GM12878 (cell line): ENCODE results near the gene DPH7. TPM values are rescaled to one million over a fixed set of nuclear protein-coding genes. Genes with fewer than 3 reads are reported as not detected.

Experiments
- ATAC-seq: fragments of 200-7000 bp; cut with Tn5 transposase; 3 replicates; pipeline ENCODE4 v1.9.1; 2020; ENCODE audit warnings: mild to moderate bottlenecking, moderate library complexity
- Bru-seq: library from RNA; stranded (reverse); fragments of 400-500 nt; gene quantifications from one replicate; lab custom pipeline; 2021; lab: Mats Ljungman, UMichigan
- BruChase-seq, 2 experiments: library from RNA; stranded (reverse); fragments of 400-500 nt; gene quantifications; one replicate each; lab custom pipeline; 2021; lab: Mats Ljungman, UMichigan
- BruUV-seq: library from RNA; stranded (reverse); fragments of 400-500 nt; replicated peaks from 2 replicates; lab custom pipeline; 2021; lab: Mats Ljungman, UMichigan
- CTCF ChIA-PET: fragments of 300-600 bp; sonication (Branson Sonifier 250); formaldehyde crosslinking; extraction: SDS; loops from one replicate; lab custom pipeline; 2021; ENCODE audit warnings: inconsistent platforms; lab: Yijun Ruan, JAX
- POLR2A ChIA-PET: fragments of 350-600 bp; formaldehyde crosslinking; extraction: SDS; loops from one replicate; lab custom pipeline; 2021; ENCODE audit warnings: inconsistent platforms; lab: Charles Lee
- RAD21 ChIA-PET: fragments of 300-600 bp; sonication (Branson Sonifier 250); formaldehyde crosslinking; loops from one replicate; lab custom pipeline; 2023; ENCODE audit warnings: antibody characterized with exemption; ENCODE audit not compliant: unreplicated experiment; lab: Charles Lee
- SMC1A ChIA-PET: fragments of 300-600 bp; sonication (Branson Sonifier 250); formaldehyde crosslinking; loops from one replicate; lab custom pipeline; 2023; ENCODE audit not compliant: unreplicated experiment, uncharacterized antibody; lab: Charles Lee
- DNase-seq: peaks from one replicate; pipeline ENCODE4 v3.0.0-alpha.2; 2011; ENCODE audit warnings: low read depth, low spot score
- FAIRE-seq: peaks from 3 replicates; lab custom pipeline; 2011; peaks lifted over from hg19 to GRCh38; lab: Jason Lieb, UNC
- H2AFZ ChIP-seq: 2 replicates; pipeline ENCODE4 v1.6.0; 2011; ENCODE audit warnings: low read depth, low read length, control low read depth; ENCODE audit not compliant: control insufficient read depth
- H3K27ac ChIP-seq: 2 replicates; pipeline ENCODE4 v1.5.1; 2011; ENCODE audit warnings: control low read depth; ENCODE audit not compliant: control insufficient read depth, insufficient read depth
- H3K27me3 ChIP-seq, 2 experiments: replicated peaks in 1 of 2; 2 replicates each; pipeline versions ENCODE4 v1.6.0 to v1.6.1; 2011; ENCODE audit warnings: low read length in 1 of 2; ENCODE audit not compliant: control insufficient read depth in 2 of 2, insufficient read depth in 2 of 2
- H3K36me3 ChIP-seq, 2 experiments: 2 replicates each; pipeline ENCODE4 v1.5.1; 2011; ENCODE audit warnings: low read length in 1 of 2; ENCODE audit not compliant: control insufficient read depth in 2 of 2, insufficient read depth in 2 of 2
- H3K4me1 ChIP-seq: 2 replicates; pipeline ENCODE4 v1.6.1; 2011; ENCODE audit warnings: mild to moderate bottlenecking, low read length, moderate library complexity, mixed read lengths; ENCODE audit not compliant: control insufficient read depth, insufficient read depth
- H3K4me2 ChIP-seq: 2 replicates; pipeline ENCODE4 v1.6.0; 2011; ENCODE audit warnings: control low read depth; ENCODE audit not compliant: control insufficient read depth, insufficient read depth
- H3K4me3 ChIP-seq: fragments of 200-600 bp; sonication (generic); 2 replicates; pipeline ENCODE4 v1.5.1; 2016
- H3K79me2 ChIP-seq: 2 replicates; pipeline ENCODE4 v1.6.0; 2011; ENCODE audit warnings: low read length; ENCODE audit not compliant: control insufficient read depth, insufficient read depth
- H3K9ac ChIP-seq: 2 replicates; pipeline ENCODE4 v1.8.0; 2011; ENCODE audit warnings: low read length, control low read depth, mixed read lengths; ENCODE audit not compliant: control insufficient read depth, insufficient read depth
- H3K9me3 ChIP-seq: replicated peaks from 3 replicates; pipeline ENCODE4 v1.5.1; 2011; ENCODE audit warnings: mild to moderate bottlenecking, low read length; ENCODE audit not compliant: control insufficient read depth, insufficient read depth
- H4K20me1 ChIP-seq: 2 replicates; pipeline ENCODE4 v1.6.0; 2011; ENCODE audit not compliant: control insufficient read depth, insufficient read depth
- BACH1 ChIP-seq: fragments of 450-650 bp; IDR thresholded peaks from 2 replicates; pipeline ENCODE4 v1.6.1; 2017; ENCODE audit warnings: mild to moderate bottlenecking, borderline replicate concordance
- BCL11A ChIP-seq: IDR thresholded peaks from 2 replicates; pipeline ENCODE4 v1.6.1; 2011; ENCODE audit warnings: low read depth, low read length
- CBX3 ChIP-seq: fragments of 200-600 bp; sonication (generic); IDR thresholded peaks from 2 replicates; pipeline ENCODE4 v1.6.1; 2016; ENCODE audit warnings: low read depth, borderline replicate concordance
- EP300 ChIP-seq, 2 experiments: fragments of 150-350 bp in 1 of 2; IDR thresholded peaks; 2 replicates each; pipeline ENCODE4 v1.6.1; 2011 to 2012; ENCODE audit warnings: low read depth in 2 of 2, low read length in 2 of 2, borderline replicate concordance in 1 of 2, improper control_type of control experiment in 1 of 2, inconsistent platforms in 1 of 2; ENCODE audit not compliant: control insufficient read depth in 1 of 2
- ESRRA ChIP-seq: IDR thresholded peaks from 2 replicates; pipeline ENCODE4 v1.6.1; 2012; ENCODE audit warnings: mild to moderate bottlenecking, low read length, improper control_type of control experiment
- ETV6 ChIP-seq, 2 experiments: fragments of 450-650 bp in 1 of 2; IDR thresholded peaks in 1 of 2; conservative IDR thresholded peaks in 1 of 2; 2 replicates each; pipeline ENCODE4 v1.6.1; 2014; ENCODE audit warnings: antibody characterized with exemption in 1 of 2, borderline replicate concordance in 1 of 2, low read depth in 1 of 2, mild to moderate bottlenecking in 1 of 2, moderate library complexity in 1 of 2
- EZH2 ChIP-seq: IDR thresholded peaks from 2 replicates; pipeline ENCODE4 v1.6.1; 2012; ENCODE audit warnings: low read depth, mild to moderate bottlenecking, control low read depth, inconsistent platforms, low read length, borderline replicate concordance; ENCODE audit not compliant: control insufficient read depth
- MXI1 ChIP-seq: fragments of 150-350 bp; IDR thresholded peaks from 2 replicates; pipeline ENCODE4 v1.6.1; 2011; ENCODE audit warnings: low read depth, mild to moderate bottlenecking, inconsistent platforms, low read length, improper control_type of control experiment
- MYC ChIP-seq: IDR thresholded peaks from 2 replicates; pipeline ENCODE4 v1.6.1; 2011; ENCODE audit warnings: mild to moderate bottlenecking, low read length, moderate library complexity, inconsistent platforms; ENCODE audit not compliant: insufficient read depth, insufficient replicate concordance, insufficient read length, severe bottlenecking
- NR2C2 ChIP-seq: IDR thresholded peaks from 2 replicates; pipeline ENCODE4 v1.6.1; 2011; ENCODE audit warnings: borderline replicate concordance, low read depth; ENCODE audit not compliant: control insufficient read depth, insufficient read length
- NRF1 ChIP-seq: conservative IDR thresholded peaks from 2 replicates; pipeline ENCODE4 v1.6.1; 2011; ENCODE audit warnings: mild to moderate bottlenecking, low read depth, low read length, improper control_type of control experiment
- POLR2AphosphoS5 ChIP-seq: IDR thresholded peaks from 2 replicates; pipeline ENCODE4 v1.6.1; 2011; ENCODE audit warnings: mild to moderate bottlenecking, low read length, inconsistent platforms
- RAD51 ChIP-seq: fragments of 450-650 bp; IDR thresholded peaks from 2 replicates; pipeline ENCODE4 v1.6.1; 2016; ENCODE audit warnings: moderate library complexity, mild to moderate bottlenecking, inconsistent platforms
- RFX5 ChIP-seq: IDR thresholded peaks from 2 replicates; pipeline ENCODE4 v1.6.1; 2011; ENCODE audit warnings: low read depth, low read length, improper control_type of control experiment
- SIN3A ChIP-seq: IDR thresholded peaks from 2 replicates; pipeline ENCODE4 v1.6.1; 2012; ENCODE audit warnings: low read depth, low read length, improper control_type of control experiment
- SMAD1 ChIP-seq: fragments of 450-650 bp; IDR thresholded peaks from 2 replicates; pipeline ENCODE4 v1.6.1; 2018; ENCODE audit warnings: mild to moderate bottlenecking, low read depth; ENCODE audit not compliant: partially characterized antibody
- WGBS: methylation state at CpG from one replicate; pipeline ENCODE4 v1.1.6; 2016; ENCODE audit warnings: low lambda C conversion rate; ENCODE audit not compliant: insufficient replicate concordance, insufficient coverage; ENCODE audit errors: missing lambda C conversion rate; 5-methylcytosine and 5-hydroxymethylcytosine counted together
- in situ Hi-C: fragments of 300-500 bp; cut with MboI; formaldehyde crosslinking; loops from 9 replicates; pipeline ENCODE4 v1.14.3; 2018; ENCODE audit warnings: mixed read lengths
- intact Hi-C: fragments of 100-400 bp; cut with micrococcal nuclease; formaldehyde crosslinking; loops from one replicate; pipeline ENCODE4 v1.14.2; 2022; ENCODE audit not compliant: unreplicated experiment
- long read RNA-seq, 2 experiments: library from polyadenylated mRNA; unstranded; transcript quantifications; one replicate each; pipeline ENCODE4 v2.0.0, GENCODE V29; 2019 to 2020
- polyA minus RNA-seq, 3 experiments: library from RNA; depleted of rRNA, polyadenylated mRNA; stranded (reverse); fragments of >200 nt; gene quantifications; 2 replicates each; pipeline ENCODE4 v1.2.3, GENCODE V29; 2011
- polyA plus RNA-seq, 11 experiments: library from polyadenylated mRNA; depleted of rRNA in 4 of 11; unstranded in 6 of 11; stranded (reverse) in 5 of 11; fragments of >200 nt; fragmentation: Nextera tagmentation in 4 of 11; fragmentation: Illumina TruSeq in 1 of 11; extraction: Ambion mirVana in 4 of 11; extraction: Trizol in 1 of 11; gene quantifications; 1 replicate in 1 of 11; 2 replicates in 10 of 11; pipeline versions ENCODE4 v1.2.1 to v1.2.3, GENCODE V29; 2011 to 2016; ENCODE audit warnings: inconsistent platforms in 2 of 11, missing spikeins in 2 of 11, low read depth in 1 of 11
- total RNA-seq, 4 experiments: library from RNA; depleted of rRNA in 3 of 4; stranded (reverse); fragments of >200 nt in 3 of 4; fragmentation: Illumina TruSeq in 1 of 4; extraction: Trizol in 1 of 4; gene quantifications; 2 replicates each; pipeline versions ENCODE4 v1.2.1 to v1.2.3, GENCODE V29; 2013 to 2021
- TF ChIP-seq, protein P1 (sequence below): IDR thresholded peaks from 2 replicates; pipeline ENCODE4 v1.6.1; 2012; ENCODE audit warnings: low read depth, low read length, improper control_type of control experiment

DPH7 gene
- total RNA-seq (2013; cell fraction: nucleolus; rRNA removed) = 59.6 and 64.6 TPM in 2 replicates
- total RNA-seq (2014; rRNA removed) (27.6 and 29.5 TPM in 2 replicates), total RNA-seq (2014; rRNA removed; fragmentation: Illumina TruSeq; extraction: Trizol) (17.6 and 18.4 TPM in 2 replicates), total RNA-seq (2021) (30.0 and 33.8 TPM in 2 replicates), polyA plus RNA-seq (2011; rRNA removed) (19.8 and 26.7 TPM in 2 replicates), polyA plus RNA-seq (2014; fragmentation: Illumina TruSeq; extraction: Trizol) (16.3 and 24.2 TPM in 2 replicates), polyA plus RNA-seq (2014; fragmentation: Nextera tagmentation; extraction: Ambion mirVana) (10 to 100 TPM in 1 of 2 experiments, 1 to 10 TPM in 1; 8.7 to 11.8 TPM), polyA plus RNA-seq (2014; rRNA removed) (36.9 and 41.8 TPM in 2 replicates), polyA plus RNA-seq (2016; fragmentation: Nextera tagmentation; extraction: Ambion mirVana) (10 to 100 TPM; 36.3 to 40.0 TPM), polyA minus RNA-seq (2011; rRNA and poly(A)+ RNA removed) (14.3 and 16.7 TPM in 2 replicates), Bru-seq, nascent RNA (percentile 68 among the genes with signal in this experiment), BruChase-seq, experiment 1, labeled RNA remaining after a 6-hour chase (percentile 81 among the genes with signal in this experiment), BruChase-seq, experiment 2, labeled RNA remaining after a 2-hour chase (percentile 83 among the genes with signal in this experiment)
- polyA plus RNA-seq (2011; ENCODE audit: low read depth) = 26.0 TPM
- 26.5 and 36.1 TPM in 2 replicates for polyA plus RNA-seq (2011; cell fraction: cytosol; rRNA removed)
- polyA plus RNA-seq (2011; cell fraction: nucleus; rRNA removed) = 134 and 147 TPM in 2 replicates
- polyA plus RNA-seq (2012) = 21.6 and 24.1 TPM in 2 replicates
- polyA minus RNA-seq (2011; cell fraction: cytosol; rRNA and poly(A)+ RNA removed) = 7.2 and 8.8 TPM in 2 replicates
- 18.0 and 27.4 TPM in 2 replicates for polyA minus RNA-seq (2011; cell fraction: nucleus; rRNA and poly(A)+ RNA removed)
- long read RNA-seq, experiment 1, transcript DPH7-201 (9 exons, 1,847 nt) = major isoform, 9 of 26 reads
- long read RNA-seq, experiment 1, partial matches to known transcripts = 0 of 26 reads
- long read RNA-seq, experiment 1, other reads (novel, unspliced or antisense) = 17 of 26 reads
- long read RNA-seq, experiment 2, partial matches to known transcripts = 0 of 16 reads
- long read RNA-seq, experiment 2, other reads (novel, unspliced or antisense) = 12 of 16 reads

DNA sequence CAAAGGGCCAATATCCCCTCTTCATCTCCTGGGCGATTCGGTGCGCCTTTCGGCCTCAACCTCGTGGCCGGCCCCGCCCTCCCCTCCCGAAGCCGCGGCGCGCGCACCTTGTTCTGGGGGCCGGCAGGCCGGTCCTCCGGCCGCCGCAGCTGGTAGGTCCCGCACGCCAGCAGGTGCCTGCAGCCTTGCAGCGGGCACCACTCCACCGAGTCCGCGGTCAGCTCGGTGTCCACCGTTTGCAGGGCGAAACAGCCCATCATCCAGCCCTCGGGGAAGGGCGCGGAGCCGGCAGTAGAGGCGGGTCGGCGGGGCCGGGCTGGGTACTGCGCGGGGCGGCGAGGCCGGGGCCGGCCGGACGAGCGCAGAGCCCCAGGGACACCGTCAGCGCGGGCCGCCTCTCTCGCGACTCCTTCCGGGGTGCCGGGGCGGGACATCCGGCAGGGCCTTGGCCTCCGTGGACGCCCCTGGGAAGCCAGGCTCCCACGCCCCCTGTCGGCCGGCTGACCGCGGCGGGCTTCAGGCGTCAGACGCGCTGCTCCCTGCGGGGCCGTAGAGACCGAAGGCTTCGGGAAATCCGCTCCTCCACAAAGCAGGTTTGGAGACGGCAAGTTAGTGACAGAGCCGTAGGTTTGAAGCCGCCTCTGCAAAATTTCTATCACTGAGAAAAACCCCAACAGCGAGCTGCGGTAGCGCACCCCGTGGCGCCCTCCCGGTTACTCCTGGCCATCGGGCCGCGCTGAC is at the start of gene DPH7:
Gene DPH7, minus strand, starts transcription at position 408 of the 741 bp plus-strand sequence. Its CDS starts 148 bp downstream, at position 260.
- Histone ChIP-seq H3K9ac (peak within 1 kb of the TSS; percentile 80), H3K79me2 (peaks cover 26% of the 10 kb centered on the region), H3K27ac (peak within 1 kb of the TSS; percentile 65), H3K4me3 (peak within 1 kb of the TSS; percentile 86), H3K36me3 (peaks cover 8 to 14% of the 10 kb centered on the region in 2 experiments; a peak in 3 of 4 replicates), H3K9me3 (no peaks in the 10 kb centered on the region), H2AFZ (peak within 1 kb of the TSS; percentile 81), H3K4me2 (peak within 1 kb of the TSS; percentile 81), H3K27me3 (no peaks in the 10 kb centered on the region), H4K20me1 (no peaks in the 10 kb centered on the region), H3K4me1 (peaks cover 16% of the 10 kb centered on the region)
- 22% methylated on average over 37 of the region's 82 CpGs for WGBS
- no TSS peak for BruUV-seq
- ChIA-PET CTCF (interaction anchor here (0.6 to 2.4 kb wide), 11 partner anchors 8 to 446 kb away, joined by 3 to 9 read pairs (median 4); partner anchors contain the start of gene MRPL41), POLR2A (interaction anchor here (1.0 kb wide), 1 partner anchor 15 kb away, joined by 3 read pairs; no protein-coding TSS in a partner anchor), SMC1A (no interaction called here), RAD21 (no interaction called here)
- ATAC-seq (peak; percentile 96), FAIRE-seq (peak; percentile 74), DNase-seq (peak; percentile 35)
- intact Hi-C loops = loop anchor here (2.0 kb wide), 1 partner anchor 40 kb away; the partner anchor contains the start of gene EHMT1
- in situ Hi-C loops = no loop called here
- no peak for TF ChIP-seq CBX3
- no peak for TF ChIP-seq EZH2
- TF ChIP-seq RFX5 = no peak
- TF ChIP-seq, protein P1, sequence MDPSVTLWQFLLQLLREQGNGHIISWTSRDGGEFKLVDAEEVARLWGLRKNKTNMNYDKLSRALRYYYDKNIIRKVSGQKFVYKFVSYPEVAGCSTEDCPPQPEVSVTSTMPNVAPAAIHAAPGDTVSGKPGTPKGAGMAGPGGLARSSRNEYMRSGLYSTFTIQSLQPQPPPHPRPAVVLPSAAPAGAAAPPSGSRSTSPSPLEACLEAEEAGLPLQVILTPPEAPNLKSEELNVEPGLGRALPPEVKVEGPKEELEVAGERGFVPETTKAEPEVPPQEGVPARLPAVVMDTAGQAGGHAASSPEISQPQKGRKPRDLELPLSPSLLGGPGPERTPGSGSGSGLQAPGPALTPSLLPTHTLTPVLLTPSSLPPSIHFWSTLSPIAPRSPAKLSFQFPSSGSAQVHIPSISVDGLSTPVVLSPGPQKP = peak; percentile 28; the same call in 1 of the 2 replicates
- peak; percentile 49; the same call in 1 of the 2 replicates for TF ChIP-seq POLR2AphosphoS5
- TF ChIP-seq SIN3A = peak; percentile 60
- TF ChIP-seq NR2C2 = peak; percentile 83
- TF ChIP-seq BCL11A = peak; percentile 25; the same call in 1 of the 2 replicates
- TF ChIP-seq MYC = no peak
- no peak for TF ChIP-seq NRF1
- no peak for TF ChIP-seq ETV6 (conservative IDR thresholded peaks at IDR 0.05 in 1 of 2, IDR thresholded peaks at IDR 0.05 in 1 of 2; ENCODE audit: borderline replicate concordance in 1 of 2, low read depth in 1 of 2)
- no peak for TF ChIP-seq EP300 (IDR thresholded peaks at IDR 0.05; ENCODE audit: borderline replicate concordance in 1 of 2, control insufficient read depth in 1 of 2, low read depth in 2 of 2, low read length in 2 of 2)
- no peak for TF ChIP-seq SMAD1
- peak; percentile 91 for TF ChIP-seq BACH1
- TF ChIP-seq MXI1 = peak; percentile 79; the same call in 1 of the 2 replicates
- TF ChIP-seq ESRRA = no peak; the same call in 1 of the 2 replicates
- TF ChIP-seq RAD51 = no peak
